ENCODE results near the gene VCAM1. TPM values are rescaled to one million over a fixed set of nuclear protein-coding genes. Genes with fewer than 3 reads are reported as not detected.

The VCAM1 gene
- total RNA-seq, 1 experiment from 2014 or later, result 0.07 TPM

DNA sequence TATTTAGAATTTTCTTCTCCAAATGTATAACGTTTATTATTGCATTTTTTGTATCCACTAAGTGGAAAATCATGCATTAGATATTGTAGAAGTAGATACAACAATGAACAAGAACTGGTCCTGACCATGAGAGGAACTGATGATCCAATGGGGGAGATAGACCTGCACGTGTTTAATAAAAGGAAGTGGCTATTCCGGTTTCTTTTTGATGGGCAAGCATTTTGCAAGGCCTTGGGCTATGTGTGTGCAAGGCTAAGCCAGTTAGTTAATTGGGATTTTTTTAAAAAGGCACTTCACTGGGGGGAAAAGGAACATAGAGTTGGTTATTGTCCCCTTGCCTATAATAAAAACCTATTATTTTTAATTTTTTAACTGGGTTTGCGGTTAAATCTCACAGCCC is 961 bp upstream of the VCAM1 start:
- Mint-ChIP-seq H3K4me1 (peaks cover 10 to 13% of the 10 kb centered on the region in 2 experiments), H3K4me3 (no peak overlapping the region), H3K27ac (no peak overlapping the region), H3K27me3 (ENCODE audit: low read depth) (no peaks in the 10 kb centered on the region), H3K9me3 (no peaks in the 10 kb centered on the region), H3K36me3 (ENCODE audit: insufficient read depth in 1 of 3, low read depth in 3 of 3) (no peaks in the 10 kb centered on the region)
- H2BK12ac ChIP-seq (ENCODE audit: insufficient read length, low read depth, low read length), result no peak overlapping the region
- DNase-seq, result no peak
- H3K18ac ChIP-seq (ENCODE audit: insufficient read length, low read depth, low read length), result no peak overlapping the region
- no peaks in the 10 kb centered on the region for H3K79me1 ChIP-seq (ENCODE audit: insufficient read depth, low read depth, low read length, poor library complexity, severe bottlenecking)
- H3K4ac ChIP-seq (ENCODE audit: low read depth, low read length), result no peak overlapping the region
- H3K23ac ChIP-seq (ENCODE audit: insufficient read length, low read depth, low read length), result no peak overlapping the region
- no peak overlapping the region for H2BK120ac ChIP-seq (ENCODE audit: low read depth, low read length, poor library complexity, severe bottlenecking)
- H3K4me2 ChIP-seq (ENCODE audit: insufficient read depth, insufficient read length, low read length), result no peak overlapping the region
- no peak overlapping the region for H4K5ac ChIP-seq (ENCODE audit: insufficient read length, low read depth, low read length)
- H3K27ac ChIP-seq (ENCODE audit: insufficient read length, low read depth, low read length), result no peak overlapping the region
- H4K91ac ChIP-seq (ENCODE audit: insufficient read length, low read depth, low read length), result no peak overlapping the region
- H3K27me3 ChIP-seq (ENCODE audit: insufficient read depth, low read length), result no peaks in the 10 kb centered on the region
- H2AFZ ChIP-seq (ENCODE audit: low read length), result no peak overlapping the region
- H3K9ac ChIP-seq (ENCODE audit: extremely low read depth, insufficient read length, low read length), result no peak overlapping the region
- TF ChIP-seq, protein P1, sequence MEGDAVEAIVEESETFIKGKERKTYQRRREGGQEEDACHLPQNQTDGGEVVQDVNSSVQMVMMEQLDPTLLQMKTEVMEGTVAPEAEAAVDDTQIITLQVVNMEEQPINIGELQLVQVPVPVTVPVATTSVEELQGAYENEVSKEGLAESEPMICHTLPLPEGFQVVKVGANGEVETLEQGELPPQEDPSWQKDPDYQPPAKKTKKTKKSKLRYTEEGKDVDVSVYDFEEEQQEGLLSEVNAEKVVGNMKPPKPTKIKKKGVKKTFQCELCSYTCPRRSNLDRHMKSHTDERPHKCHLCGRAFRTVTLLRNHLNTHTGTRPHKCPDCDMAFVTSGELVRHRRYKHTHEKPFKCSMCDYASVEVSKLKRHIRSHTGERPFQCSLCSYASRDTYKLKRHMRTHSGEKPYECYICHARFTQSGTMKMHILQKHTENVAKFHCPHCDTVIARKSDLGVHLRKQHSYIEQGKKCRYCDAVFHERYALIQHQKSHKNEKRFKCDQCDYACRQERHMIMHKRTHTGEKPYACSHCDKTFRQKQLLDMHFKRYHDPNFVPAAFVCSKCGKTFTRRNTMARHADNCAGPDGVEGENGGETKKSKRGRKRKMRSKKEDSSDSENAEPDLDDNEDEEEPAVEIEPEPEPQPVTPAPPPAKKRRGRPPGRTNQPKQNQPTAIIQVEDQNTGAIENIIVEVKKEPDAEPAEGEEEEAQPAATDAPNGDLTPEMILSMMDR (conservative IDR thresholded peaks at IDR 0.05), result no peak
- no peaks in the 10 kb centered on the region for H3K79me2 ChIP-seq (ENCODE audit: insufficient read depth, low read length)
- no peak overlapping the region for H2BK15ac ChIP-seq (ENCODE audit: low read depth, low read length)
- H3K56ac ChIP-seq (ENCODE audit: insufficient read length, low read depth, low read length), result no peak overlapping the region
- H3K4me1 ChIP-seq (ENCODE audit: insufficient read depth, low read length), result no peaks in the 10 kb centered on the region
- H3K14ac ChIP-seq (ENCODE audit: insufficient read depth, low read length), result no peak overlapping the region
- H2BK20ac ChIP-seq (ENCODE audit: low read depth, low read length, poor library complexity, severe bottlenecking), result no peak overlapping the region
- H2BK5ac ChIP-seq (ENCODE audit: insufficient read length, low read length), result no peak overlapping the region
- H3K9me3 ChIP-seq (ENCODE audit: control insufficient read depth, low read depth, low read length), result no peaks in the 10 kb centered on the region
- H2AK5ac ChIP-seq (ENCODE audit: insufficient read length, low read length), result no peak overlapping the region
- WGBS (ENCODE audit: extremely low coverage, insufficient read length, low lambda C conversion rate), result no CpG with 5 or more reads among the region's 4 CpGs
- no peaks in the 10 kb centered on the region for H3K23me2 ChIP-seq (ENCODE audit: insufficient read length, low read depth, low read length, poor library complexity, severe bottlenecking)
- H3T11ph ChIP-seq (ENCODE audit: low read length), result no peak overlapping the region
- no peak overlapping the region for H4K8ac ChIP-seq (replicated peaks; ENCODE audit: insufficient read length, low read depth, low read length)
- no peaks in the 10 kb centered on the region for H4K20me1 ChIP-seq (ENCODE audit: control insufficient read depth, insufficient read depth, insufficient read length)
